WTC11 (cell line): Measurements from ENCODE around the gene ZPBP.

Experiments used
- CREB1 ChIP-seq: sonication (generic); formaldehyde crosslinking; IDR thresholded peaks from 2 replicates; pipeline ENCODE4 v1.8.0; 2023; ENCODE audit warnings: mild to moderate bottlenecking, missing genetic modification reagents
- CTCF ChIP-seq: fragments of 200-600 bp; IDR thresholded peaks from 2 replicates; pipeline ENCODE4 v1.8.0; 2022; ENCODE audit warnings: antibody characterized with exemption
- ZNF232 ChIP-seq: sonication (generic); formaldehyde crosslinking; IDR thresholded peaks from 2 replicates; pipeline ENCODE4 v1.8.0; 2022; ENCODE audit warnings: mild to moderate bottlenecking, missing genetic modification reagents

GRCh38 chr7:49931627-49932026 is 161.4 kb downstream of the ZPBP start:
- TF ChIP-seq CTCF (no peak), CREB1 (CRISPR knock-in tag) (no peak), ZNF232 (CRISPR knock-in tag) (no peak)
